ENCODE data around the gene FLNA.

- TF ChIP-seq CTCF (IDR thresholded peaks at IDR 0.05; ENCODE audit: poor library complexity, severe bottlenecking) (no peak), REST (IDR thresholded peaks at IDR 0.05; ENCODE audit: borderline replicate concordance) (no peak), EZH2 (IDR thresholded peaks at IDR 0.05; ENCODE audit: borderline replicate concordance, insufficient read depth, low read length, poor library complexity, severe bottlenecking) (no peak), EP300 (conservative IDR thresholded peaks at IDR 0.05; ENCODE audit: poor library complexity, severe bottlenecking) (no peak), POLR2AphosphoS5 (IDR thresholded peaks at IDR 0.05) (no peak), SMC3 (conservative IDR thresholded peaks at IDR 0.05; ENCODE audit: poor library complexity) (no peak)
Observed at GRCh38 chrX:154334496-154334895, 39.9 kb downstream of the FLNA start.

Data from neural cell (in vitro differentiated cells).